ENCODE results near the gene SMIM20.
A peak's percentile ranks its signal among the peaks of the same experiment; 100 is the strongest.
"Not testable (repeated sequence)": the region's sequence is repeated elsewhere in the genome, so short reads cannot be mapped to it uniquely, and the experiment has no call there.

The SMIM20 gene

DNA sequence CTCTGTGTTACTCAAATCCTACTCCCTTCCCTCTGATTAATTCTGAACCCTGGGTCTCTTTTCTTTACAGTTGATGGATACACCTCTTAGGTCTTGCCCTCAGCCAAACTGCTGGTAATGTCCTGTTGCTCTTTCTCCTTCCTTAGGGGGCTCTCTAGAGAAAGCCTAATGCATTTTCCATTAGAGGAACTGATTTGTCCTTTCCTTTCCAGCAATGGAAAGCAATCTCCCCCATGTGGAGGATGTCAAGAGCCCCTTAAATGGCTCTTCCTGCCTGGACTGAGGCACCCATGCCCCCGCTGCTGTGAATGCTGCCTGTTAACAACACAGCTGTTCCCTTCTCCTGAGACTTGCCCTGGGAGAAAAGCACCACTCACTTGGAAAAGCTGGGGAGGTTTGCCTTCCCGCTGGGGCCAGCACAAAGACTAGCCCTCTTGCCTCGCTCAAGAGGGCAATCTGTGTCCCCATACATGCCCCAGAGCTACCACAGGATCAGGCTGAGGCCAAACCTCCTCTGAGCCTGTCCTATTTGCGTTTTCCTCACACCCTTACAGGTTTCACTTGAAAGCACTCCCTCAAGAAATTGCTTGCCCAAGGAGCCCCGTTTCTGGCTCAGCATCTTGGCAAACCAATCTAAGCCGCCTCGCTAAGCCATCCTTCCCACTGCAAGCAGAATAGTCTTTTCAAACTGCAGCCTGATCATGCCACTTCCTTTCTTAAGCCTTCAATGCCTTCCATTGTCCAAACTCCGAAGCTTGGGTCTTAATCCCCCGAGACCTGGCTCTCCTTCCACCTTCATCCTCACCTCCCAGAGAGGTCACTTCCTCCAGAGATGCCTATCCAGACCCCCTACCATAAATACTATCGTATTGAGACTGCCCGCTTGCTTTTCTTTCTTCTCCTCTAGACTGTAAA lies 23.2 kb upstream of the SMIM20 start:
- peak; percentile 40 for DNase-seq (ENCODE audit: low spot score)

DNA sequence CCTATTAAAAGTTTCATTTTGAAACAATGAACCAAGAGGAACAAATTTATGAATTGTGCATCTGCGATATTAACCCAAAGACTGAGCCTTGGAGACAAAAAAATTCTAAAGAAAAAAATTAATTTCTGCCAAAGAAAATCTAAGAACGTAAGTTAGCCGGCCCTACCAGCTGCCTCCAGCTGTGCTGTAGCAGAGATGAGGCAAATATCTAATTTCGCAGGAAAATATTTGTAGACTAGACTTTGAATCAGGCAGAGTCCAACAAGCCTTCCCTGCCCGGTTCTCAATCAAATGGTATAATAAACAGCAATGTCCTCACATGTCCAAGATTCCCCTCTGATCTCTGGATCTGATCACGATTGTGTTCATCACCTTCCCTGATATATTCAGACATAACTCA lies 21.2 kb upstream of the SMIM20 start:
- no peak for DNase-seq (ENCODE audit: low spot score)

DNA sequence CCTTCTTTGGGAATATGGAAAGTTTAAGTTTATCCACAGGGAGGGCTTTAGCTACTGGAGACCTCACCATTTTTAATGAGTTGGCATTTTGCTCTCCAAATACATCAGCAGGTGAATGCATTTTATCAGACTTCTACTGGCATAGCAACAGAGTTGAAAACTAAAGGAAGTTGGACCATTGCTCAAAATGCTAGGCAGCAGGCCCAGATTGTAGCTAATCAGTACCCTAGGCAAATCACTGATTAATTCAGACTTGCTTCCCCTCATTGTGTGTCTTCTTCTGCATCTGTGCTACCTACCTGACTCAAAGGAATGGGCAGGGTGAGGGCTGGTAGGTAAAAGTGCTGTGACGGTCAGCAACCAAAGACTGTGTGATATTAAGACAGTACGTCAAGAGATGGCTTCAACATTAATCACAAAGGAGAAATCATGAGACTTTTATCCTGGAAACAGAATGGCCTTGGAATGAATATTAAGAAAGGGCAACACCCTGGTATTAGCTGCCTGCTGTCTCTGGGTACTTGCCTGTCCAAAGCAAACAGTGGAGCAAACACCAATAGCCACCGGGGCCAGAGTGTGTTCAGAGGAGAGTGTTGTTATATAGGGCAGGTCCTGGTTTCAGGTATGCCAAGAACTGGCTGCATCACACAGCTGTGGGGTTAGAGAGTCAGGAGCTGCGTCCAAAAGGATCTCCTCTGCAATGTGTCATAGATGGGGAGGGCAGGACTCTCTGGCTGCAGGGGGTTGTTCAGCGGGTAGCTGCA lies 17.1 kb upstream of the SMIM20 start:
- DNase-seq (ENCODE audit: low spot score) = no peak

DNA sequence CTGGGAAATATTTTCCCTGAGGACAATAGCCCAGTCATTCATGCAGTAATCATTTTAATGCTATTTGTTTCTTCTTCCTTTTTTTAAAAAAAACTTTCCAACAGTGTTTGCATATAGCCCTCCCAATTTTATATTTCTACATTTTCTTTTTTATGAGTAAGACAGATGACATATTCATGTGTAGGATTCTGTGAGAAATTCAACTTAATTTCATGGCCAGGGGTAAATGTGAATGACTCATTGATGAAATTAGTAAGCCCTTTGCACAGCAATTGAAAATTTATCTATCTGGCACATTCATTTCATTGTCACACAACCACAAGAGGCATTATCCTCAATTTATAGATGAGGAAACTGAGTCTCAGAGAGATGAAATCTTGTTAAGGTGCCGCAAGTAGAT lies 13.7 kb upstream of the SMIM20 start:
- no peak for DNase-seq (ENCODE audit: low spot score)

DNA sequence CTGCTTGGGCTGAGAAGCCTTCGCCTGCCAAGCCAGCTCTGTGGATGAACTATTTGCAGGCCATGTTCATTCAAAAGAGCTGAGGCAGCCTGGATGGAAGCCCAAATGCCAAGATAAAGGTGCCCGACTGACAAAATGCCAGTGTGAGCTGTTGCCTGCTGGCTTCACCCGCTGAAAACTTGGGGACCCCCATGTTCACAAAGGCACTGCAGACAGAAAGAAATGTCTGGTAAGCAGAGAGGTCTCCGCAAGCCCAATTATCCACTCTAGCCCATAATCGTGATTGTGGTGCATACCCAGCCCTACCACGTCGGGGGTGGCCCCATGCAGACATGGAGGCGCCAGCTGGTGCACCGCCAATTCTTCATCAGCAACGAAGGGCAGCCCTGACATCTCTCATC lies 13.0 kb upstream of the SMIM20 start:
- no peak for DNase-seq (ENCODE audit: low spot score)

DNA sequence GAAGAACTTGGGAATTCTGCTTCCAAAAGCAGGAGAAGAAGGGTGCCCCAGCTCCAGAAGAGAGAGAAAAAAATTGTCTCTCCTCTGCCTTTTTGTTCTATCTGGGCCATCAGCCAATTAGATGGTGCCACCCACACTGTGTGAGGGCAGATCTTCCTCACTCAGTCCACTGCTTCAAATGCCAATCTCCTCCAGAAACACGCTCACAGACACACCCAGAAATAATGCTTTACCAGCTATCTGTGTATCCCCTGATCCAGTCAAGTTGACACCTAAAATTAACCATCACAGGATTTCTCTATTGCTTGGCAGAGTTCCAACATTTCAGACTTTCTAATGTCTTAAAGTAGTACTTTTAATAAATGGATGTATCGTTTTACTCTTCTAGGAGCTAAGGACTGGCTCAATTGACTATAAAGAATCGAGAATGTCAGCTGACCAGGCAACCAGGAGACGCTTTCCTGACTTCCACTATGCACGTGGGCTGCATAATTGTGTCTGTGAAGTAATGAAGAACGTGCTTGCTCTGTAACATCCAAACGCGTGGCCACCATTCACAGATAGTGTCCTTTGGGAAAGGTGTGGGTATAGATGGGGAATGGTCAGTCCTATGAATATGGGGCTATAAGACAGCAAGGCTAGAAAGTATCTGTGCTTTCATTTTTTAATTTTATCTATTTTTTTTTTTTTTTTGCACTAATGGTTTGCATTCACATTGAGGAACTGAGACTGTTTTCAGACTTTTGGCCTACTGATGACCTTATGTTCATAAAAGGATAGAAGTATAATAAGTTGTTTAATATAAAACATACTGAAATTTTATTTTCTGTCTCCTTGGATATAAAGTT lies 9.9 kb upstream of the SMIM20 start:
- DNase-seq (ENCODE audit: low spot score) = no peak

DNA sequence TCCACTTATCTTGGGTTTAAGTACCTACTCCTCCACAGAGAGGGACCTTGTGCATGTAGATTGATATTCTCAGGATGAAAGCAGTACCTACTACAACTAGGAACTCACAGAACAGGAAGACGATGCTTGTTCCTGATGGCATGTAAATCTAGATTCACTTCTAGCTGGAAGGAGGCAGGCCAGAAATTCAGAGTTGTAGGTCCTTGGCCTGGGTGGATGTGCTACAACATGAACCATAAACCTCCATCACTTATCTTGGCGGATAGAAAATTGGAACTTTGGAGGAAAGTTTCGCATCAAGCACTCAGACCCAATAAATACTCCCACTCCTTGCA lies 9.3 kb upstream of the SMIM20 start:
- no peak for DNase-seq (ENCODE audit: low spot score)

DNA sequence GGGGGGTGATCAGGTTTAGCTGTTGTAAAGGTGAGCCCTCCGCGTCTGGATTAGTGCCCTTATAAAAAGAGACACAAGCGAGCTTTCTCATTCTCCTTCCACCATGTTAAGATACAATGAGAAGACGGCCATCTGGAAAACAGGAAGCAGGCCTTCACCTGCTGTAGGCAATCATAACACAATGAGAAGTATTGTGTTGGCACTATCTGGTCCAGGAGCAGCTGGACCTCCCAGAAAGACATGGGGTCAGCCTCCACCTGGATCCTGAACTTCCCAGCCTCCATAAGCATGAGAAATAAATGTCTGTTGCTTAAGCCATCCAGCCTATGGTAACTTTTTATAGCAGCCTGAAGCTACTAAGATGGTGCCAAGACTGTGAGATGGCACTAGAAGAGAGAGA lies 8.6 kb upstream of the SMIM20 start:
- DNase-seq (ENCODE audit: low spot score) = no peak

DNA sequence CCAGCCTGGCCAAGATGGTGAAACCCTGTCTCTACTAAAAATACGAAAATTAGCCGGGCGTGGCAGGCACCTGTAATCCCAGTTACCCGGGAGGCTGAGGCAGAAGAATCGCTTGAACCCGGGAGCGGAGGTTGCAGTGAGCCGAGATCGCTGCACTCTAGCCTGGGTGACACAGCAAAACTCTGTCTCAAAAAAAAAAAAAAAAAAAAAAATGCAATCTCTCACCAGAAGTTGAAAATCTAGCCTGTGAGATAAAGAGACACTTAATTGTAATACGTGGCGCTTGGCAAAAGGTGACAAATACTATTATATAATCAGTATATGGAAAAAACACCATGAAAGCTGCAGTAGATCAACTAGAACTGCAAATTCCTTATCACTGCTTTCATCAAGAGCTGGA lies 7.9 kb upstream of the SMIM20 start:
- DNase-seq (ENCODE audit: low spot score) = not testable (repeated sequence)

DNA sequence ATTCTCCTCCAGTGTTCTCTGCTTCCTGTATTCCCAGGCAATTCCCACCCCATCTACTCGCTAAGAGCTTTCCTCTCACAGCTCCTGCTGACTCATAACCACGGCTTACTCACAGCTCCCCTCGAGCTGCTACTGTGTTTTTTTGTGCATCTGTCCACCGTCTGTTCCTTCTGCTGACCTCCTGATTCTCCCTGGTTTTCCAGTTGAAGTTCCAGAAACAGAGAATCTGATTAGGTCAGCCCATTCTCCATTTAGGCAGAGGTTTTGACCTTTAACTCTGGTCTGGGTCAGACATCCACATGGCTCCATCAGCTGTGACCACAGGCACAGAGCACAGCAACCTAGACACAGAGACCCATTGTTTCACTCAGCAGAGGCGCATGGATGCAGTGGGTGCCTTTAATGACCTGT lies 5.5 kb upstream of the SMIM20 start:
- DNase-seq (ENCODE audit: low spot score) = no peak

DNA sequence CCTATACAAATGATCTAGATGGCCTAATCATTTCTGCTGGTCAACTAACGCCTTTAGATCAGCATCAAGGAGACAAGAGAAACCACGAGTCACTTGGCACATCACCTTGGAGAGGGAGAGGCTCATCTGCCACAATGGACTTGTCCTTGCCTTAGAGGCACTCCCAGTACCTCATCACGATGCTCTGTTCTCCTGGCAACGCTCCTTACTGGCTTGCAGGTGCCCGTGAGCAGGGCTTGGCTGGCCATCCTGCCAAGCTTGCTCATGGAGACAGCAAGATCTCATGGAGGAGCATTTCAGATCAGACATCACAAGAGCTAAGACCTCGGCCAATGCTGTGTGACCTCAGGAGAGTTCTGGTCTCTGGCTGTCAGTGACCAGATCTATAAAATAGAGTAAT lies 2.7 kb upstream of the SMIM20 start:
- DNase-seq (ENCODE audit: low spot score) = no peak

DNA sequence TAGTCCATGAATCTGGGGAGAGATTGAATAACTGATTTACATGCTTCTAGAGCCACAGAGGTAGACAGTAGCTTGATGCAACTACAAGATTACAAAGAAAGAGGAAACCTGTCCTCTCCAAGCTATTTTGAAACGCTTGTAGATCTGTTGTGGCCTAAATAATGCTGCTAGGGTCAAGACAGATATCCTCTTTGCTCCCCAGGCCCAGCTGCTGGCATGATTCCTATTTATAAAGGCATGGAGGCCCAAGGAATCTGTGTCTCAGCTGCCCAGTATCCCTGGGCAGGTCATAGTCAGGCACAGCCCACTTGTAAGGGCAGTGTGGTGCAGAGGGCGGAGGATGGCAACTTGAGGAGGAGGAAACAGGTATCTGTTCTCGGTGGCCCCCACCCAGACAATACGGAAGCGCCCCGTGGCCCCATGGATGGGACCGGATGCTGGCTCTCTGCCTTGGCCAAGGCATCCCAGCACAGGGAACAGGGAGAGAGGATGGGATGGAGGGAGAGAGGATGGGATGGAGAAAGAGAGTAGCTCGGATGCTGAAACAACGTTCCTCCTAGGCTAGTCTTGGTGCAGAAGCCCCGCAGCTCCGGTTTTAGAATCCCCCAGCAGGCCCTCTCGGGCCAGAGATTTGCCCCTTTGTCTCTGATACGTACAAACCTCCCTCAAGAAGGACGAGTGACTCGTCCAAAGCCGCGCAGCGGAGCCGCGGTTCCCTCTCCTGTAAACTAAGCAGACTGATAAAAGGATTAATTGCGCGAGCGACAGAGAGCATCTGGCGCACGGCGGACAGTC lies 767 bp upstream of the SMIM20 start:
- DNase-seq (ENCODE audit: low spot score) = peak; percentile 36

DNA sequence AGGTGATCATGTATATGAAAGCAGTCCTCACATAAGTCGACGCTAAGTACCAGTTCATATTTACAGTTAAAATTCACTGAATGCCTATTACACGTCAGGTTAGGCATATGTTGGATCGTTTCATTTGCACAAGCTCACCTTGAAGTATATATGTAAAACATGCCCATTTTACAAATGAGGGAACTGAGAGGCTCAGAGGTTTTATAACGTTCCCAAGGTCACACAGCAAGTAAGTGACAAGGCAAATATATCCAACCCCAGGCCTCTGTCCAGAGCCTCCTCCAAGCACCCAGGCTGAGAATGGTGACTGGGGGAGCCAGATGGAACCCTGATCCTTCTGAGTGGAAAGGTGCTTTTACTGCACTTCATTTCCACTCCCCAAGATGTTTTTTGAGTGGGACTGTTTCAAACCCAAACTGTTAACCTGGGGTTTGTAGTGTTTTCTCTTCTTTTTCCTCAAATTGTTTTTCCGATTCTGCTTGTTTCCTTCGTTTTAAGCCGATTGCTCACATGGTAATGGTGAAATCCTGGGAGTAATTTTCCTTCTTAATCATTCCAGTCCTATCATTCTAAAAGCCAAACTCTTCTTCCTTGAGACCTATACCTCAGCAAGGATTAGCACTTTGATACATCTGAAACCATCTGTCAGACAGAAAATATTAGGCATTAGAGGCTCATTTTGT lies 791 bp downstream of the SMIM20 start:
- DNase-seq (ENCODE audit: low spot score) = no peak

DNA sequence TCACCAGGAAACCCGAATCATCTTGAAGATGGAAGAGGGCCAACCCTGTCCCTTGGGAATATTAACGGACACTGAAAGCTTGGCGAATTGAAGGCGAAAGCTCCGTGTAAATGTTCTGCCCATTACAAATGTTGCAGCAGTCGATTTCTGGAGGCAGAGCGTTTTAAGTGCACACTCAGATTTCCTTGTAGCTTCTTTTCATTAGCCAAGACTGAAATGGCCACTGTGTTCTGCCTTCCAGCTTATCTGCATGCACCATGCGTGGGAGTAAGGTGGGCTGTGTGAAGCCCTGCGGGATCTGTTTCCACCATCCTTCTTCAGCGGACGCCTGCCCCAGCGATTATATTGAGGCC lies 1.3 kb downstream of the SMIM20 start:
- DNase-seq (ENCODE audit: low spot score) = no peak

DNA sequence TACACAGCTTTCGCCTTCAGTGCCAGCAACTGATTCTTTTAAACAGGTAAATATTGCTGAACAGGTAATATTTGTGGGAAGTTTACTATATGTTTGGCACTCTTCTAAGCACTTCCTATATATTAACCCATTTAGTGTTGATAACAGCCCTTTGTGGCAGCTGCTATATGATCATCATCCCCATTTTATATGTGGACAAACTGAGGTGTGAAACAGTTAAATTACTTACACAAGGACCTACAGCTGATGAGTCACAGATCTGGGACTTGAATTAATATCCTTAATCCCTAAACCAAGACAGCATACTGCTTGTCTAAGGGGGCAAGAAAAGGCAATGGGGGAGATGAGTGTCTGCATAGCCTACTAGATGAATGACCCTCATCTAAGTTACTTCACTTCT lies 2.9 kb downstream of the SMIM20 start:
- DNase-seq (ENCODE audit: low spot score) = no peak

DNA sequence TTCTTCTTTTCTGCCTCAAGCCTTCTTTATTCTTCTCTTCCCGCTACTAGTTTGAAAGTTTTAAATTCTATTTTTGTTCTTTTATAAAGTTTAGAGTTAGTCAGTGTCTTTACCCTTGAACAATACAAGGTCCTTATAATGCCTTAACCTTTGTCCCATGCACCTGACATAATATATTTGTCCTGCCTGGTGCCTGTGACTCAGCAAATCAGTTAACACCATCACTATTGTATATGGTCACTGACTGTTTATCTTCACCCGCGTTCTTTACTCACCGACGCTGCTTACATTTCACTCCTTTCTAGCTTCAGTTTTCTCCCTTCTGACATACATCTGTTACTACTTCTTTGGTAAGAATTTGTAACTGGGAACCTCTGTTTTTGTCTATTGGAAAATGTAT lies 5.7 kb downstream of the SMIM20 start:
- no peak for DNase-seq (ENCODE audit: low spot score)

DNA sequence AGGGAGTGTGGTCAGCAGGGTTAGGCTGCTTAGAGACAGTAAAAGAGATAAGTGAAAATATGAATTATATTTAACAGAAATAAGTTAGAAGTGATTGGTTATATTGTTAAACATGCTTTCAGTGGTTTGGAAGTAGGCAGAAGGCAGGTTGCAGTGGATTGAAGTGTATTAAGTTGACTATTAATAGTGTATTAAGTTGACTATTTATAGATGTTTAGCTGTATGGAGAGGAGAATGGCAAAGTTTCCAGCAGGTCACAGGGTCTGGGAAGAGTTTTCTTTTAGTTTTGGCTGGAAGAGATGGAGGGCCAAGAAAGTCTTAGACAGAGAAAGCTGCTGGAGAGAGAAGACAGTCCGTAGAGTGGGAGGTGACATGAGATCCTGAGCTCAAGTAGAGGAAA lies 7.9 kb downstream of the SMIM20 start:
- no peak for DNase-seq (ENCODE audit: low spot score)

DNA sequence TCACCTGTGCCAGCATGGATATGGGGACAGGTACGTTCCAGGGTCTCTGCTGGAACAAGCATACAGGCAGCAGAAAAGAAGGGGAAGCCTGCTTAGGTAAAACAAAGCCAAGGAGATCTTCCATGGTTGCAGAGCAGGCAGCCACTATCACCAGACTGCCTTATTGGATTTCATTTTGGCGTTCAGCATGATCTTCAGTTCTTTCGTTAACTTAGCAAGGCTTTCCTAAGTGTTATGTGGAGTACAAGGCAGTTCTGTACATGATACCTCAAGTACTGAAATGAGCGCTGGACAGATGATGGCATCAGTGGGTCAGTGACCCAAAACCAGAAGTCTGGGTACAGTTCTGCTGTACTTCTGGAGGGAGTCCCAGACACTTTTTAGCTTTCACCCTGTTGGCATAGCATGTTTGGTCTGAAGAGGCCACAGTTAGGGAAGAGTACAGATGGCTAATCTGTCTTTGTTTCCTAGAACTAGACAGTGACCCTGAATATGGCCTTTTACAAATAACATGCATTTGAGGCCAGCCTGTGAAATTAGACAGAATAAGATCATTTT lies 8.9 kb downstream of the SMIM20 start:
- no peak for DNase-seq (ENCODE audit: low spot score)

DNA sequence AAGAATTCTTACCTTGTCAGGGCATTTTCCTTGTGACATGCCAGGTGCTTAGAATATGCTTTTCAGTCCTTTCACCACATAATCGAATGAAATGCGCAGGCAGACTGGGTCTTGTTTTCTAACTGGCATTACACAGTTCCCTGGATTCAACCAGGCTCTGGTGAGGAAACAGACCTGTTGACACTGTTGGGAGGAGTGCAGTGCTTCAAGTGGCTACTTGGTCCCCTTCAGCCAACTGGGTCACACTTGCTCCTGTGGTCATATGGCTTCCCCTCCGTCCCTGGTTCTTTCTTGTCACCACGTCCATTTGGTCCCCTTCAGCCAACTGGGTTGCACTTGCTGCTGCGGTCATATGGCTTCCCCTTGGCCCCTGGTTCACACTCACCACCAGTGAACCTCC lies 9.7 kb downstream of the SMIM20 start:
- DNase-seq (ENCODE audit: low spot score) = no peak

DNA sequence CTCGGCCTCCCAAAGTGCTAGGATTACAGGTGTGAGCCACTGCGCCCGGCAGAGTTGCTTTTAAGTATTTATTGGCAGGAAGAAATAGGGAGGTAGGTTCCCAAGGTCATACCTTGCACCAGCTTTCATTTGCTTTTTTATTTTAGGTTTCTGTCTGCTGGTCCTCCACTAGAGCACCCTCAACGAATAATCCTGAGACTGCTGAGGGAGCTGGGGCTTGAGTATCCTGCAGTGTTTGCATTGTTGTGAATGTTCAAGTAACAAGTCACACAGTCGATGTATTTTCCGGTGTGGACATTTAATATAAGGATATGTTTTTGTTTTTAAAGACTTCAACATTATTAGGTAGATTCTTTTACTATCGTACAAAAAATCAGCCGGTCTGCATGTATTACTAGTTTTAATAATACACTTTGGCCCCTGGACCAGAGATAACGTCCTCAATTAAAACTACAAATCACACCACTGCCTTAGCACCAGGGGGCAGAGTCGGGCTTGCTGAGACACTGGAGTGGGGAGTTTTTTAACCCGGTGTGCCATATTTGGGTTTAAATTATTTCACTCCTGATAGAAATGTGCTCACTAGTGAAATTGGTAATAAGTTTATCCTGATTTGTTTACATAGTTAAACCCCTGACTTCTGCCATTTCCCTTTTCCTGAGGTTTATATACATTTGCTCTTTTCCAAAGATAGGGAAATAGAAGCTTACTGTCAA lies 11.6 kb downstream of the SMIM20 start:
- DNase-seq (ENCODE audit: low spot score) = peak; percentile 57

All from iPS-NIHi11 (cell line).